ENCODE measurements around the gene ASAP2. TPM values are rescaled to one million over a fixed set of nuclear protein-coding genes. Genes with fewer than 3 reads are reported as not detected.

The ASAP2 gene
- total RNA-seq, 1 experiment from 2014 or later = 12.6 TPM

- Histone ChIP-seq H4K20me1 (ENCODE audit: control insufficient read depth, insufficient read depth, insufficient read length) (no peaks in the 10 kb centered on the region), H2BK5ac (ENCODE audit: insufficient read length, low read length) (no peak overlapping the region), H3K9me3 (ENCODE audit: control insufficient read depth, low read depth, low read length) (no peaks in the 10 kb centered on the region), H3K56ac (ENCODE audit: insufficient read length, low read depth, low read length) (no peak overlapping the region), H2BK120ac (ENCODE audit: low read depth, low read length, poor library complexity, severe bottlenecking) (no peak overlapping the region), H3T11ph (ENCODE audit: low read length) (no peak overlapping the region), H3K23me2 (ENCODE audit: insufficient read length, low read depth, low read length, poor library complexity, severe bottlenecking) (no peaks in the 10 kb centered on the region), H3K27ac (ENCODE audit: insufficient read length, low read depth, low read length) (no peak overlapping the region), H3K4ac (ENCODE audit: low read depth, low read length) (no peak overlapping the region), H2AFZ (ENCODE audit: low read length) (no peak overlapping the region), H2BK12ac (ENCODE audit: insufficient read length, low read depth, low read length) (no peak overlapping the region), H4K8ac (replicated peaks; ENCODE audit: insufficient read length, low read depth, low read length) (no peak overlapping the region), H3K79me2 (ENCODE audit: insufficient read depth, low read length) (no peaks in the 10 kb centered on the region; the same call in 1 of the 2 replicates), H2BK20ac (ENCODE audit: low read depth, low read length, poor library complexity, severe bottlenecking) (no peak overlapping the region), H2AK5ac (ENCODE audit: insufficient read length, low read length) (no peak overlapping the region), H3K4me1 (ENCODE audit: insufficient read depth, low read length) (no peaks in the 10 kb centered on the region), H4K5ac (ENCODE audit: insufficient read length, low read depth, low read length) (no peak overlapping the region), H3K23ac (ENCODE audit: insufficient read length, low read depth, low read length) (no peak overlapping the region), H3K27me3 (ENCODE audit: insufficient read depth, low read length) (no peaks in the 10 kb centered on the region), H3K4me2 (ENCODE audit: insufficient read depth, insufficient read length, low read length) (no peak overlapping the region), H3K9ac (ENCODE audit: extremely low read depth, insufficient read length, low read length) (no peak overlapping the region), H3K79me1 (ENCODE audit: insufficient read depth, low read depth, low read length, poor library complexity, severe bottlenecking) (no peaks in the 10 kb centered on the region), H3K18ac (ENCODE audit: insufficient read length, low read depth, low read length) (no peak overlapping the region), H2BK15ac (ENCODE audit: low read depth, low read length) (no peak overlapping the region), H3K14ac (ENCODE audit: insufficient read depth, low read length) (no peak overlapping the region), H4K91ac (ENCODE audit: insufficient read length, low read depth, low read length) (no peak overlapping the region)
- TF ChIP-seq CTCF (conservative IDR thresholded peaks at IDR 0.05) = no peak
- Mint-ChIP-seq H3K4me1 (no peaks in the 10 kb centered on the region), H3K9me3 (no peaks in the 10 kb centered on the region), H3K27me3 (ENCODE audit: low read depth) (no peaks in the 10 kb centered on the region), H3K36me3 (ENCODE audit: insufficient read depth in 1 of 3, low read depth in 3 of 3) (peaks cover 21 to 61% (median 60%) of the 10 kb centered on the region in 3 experiments; a peak in 6 of 7 replicates), H3K27ac (no peak overlapping the region), H3K4me3 (no peak overlapping the region)
- no peak for DNase-seq
- no CpG with 5 or more reads among the region's 2 CpGs for WGBS (ENCODE audit: extremely low coverage, insufficient read length, low lambda C conversion rate)
Measured at GRCh38 chr2:9430316-9431293, 224.0 kb downstream of the ASAP2 start.

Measured in H9 (cell line).